HepG2 (cell line): ENCODE data around the gene RBSN.

Experiments
- ATF4 ChIP-seq, 2 experiments: fragments of 450-650 bp in 1 of 2; sonication (generic) in 1 of 2; formaldehyde crosslinking; IDR thresholded peaks; 2 replicates each; pipeline versions ENCODE4 v1.5.0 to v1.8.0; 2020 to 2022; ENCODE audit warnings: mild to moderate bottlenecking in 1 of 2, missing genetic modification reagents in 1 of 2
- CTCF ChIP-seq: sonication (generic); formaldehyde crosslinking; IDR thresholded peaks from 2 replicates; pipeline ENCODE4 v1.5.0; 2020; ENCODE audit warnings: mild to moderate bottlenecking, missing genetic modification reagents, moderate library complexity
- PATZ1 ChIP-seq: sonication (generic); formaldehyde crosslinking; IDR thresholded peaks from 2 replicates; pipeline ENCODE4 v1.4.0; 2020; ENCODE audit warnings: missing genetic modification reagents
- PAX8 ChIP-seq: sonication (generic); formaldehyde crosslinking; IDR thresholded peaks from 2 replicates; pipeline ENCODE4 v1.8.0; 2022; ENCODE audit warnings: mild to moderate bottlenecking, missing genetic modification reagents, borderline replicate concordance
- REST ChIP-seq, 2 experiments: IDR thresholded peaks; 2 replicates each; pipeline ENCODE4 v1.6.1; 2011 to 2012; ENCODE audit warnings: low read length in 2 of 2, borderline replicate concordance in 1 of 2, low read depth in 1 of 2, mild to moderate bottlenecking in 1 of 2, moderate library complexity in 1 of 2
- ZNF776 ChIP-seq: sonication (generic); formaldehyde crosslinking; IDR thresholded peaks from 2 replicates; pipeline ENCODE4 v1.4.0; 2020; ENCODE audit warnings: mild to moderate bottlenecking, missing genetic modification reagents

- TF ChIP-seq ZNF776 (CRISPR knock-in tag) (no peak), CTCF (no peak), REST (IDR thresholded peaks at IDR 0.05; ENCODE audit: borderline replicate concordance in 1 of 2, low read depth in 1 of 2, low read length in 2 of 2) (no peak), PAX8 (no peak), PATZ1 (CRISPR knock-in tag) (no peak), ATF4 (CRISPR knock-in tag; IDR thresholded peaks at IDR 0.05) (no peak)
These were observed 55.4 kb downstream of the RBSN start for GRCh38 chr3:15043408-15044171.
